NCI-H1417 treated with DMSO at 0.1 percent for 48 hours (cell line): ENCODE data around the gene CEP63.

ENCODE experiments used
- DNase-seq: peaks from one replicate; lab custom pipeline; 2025; lab: John Stamatoyannopoulos, UW

Gene CEP63

DNA sequence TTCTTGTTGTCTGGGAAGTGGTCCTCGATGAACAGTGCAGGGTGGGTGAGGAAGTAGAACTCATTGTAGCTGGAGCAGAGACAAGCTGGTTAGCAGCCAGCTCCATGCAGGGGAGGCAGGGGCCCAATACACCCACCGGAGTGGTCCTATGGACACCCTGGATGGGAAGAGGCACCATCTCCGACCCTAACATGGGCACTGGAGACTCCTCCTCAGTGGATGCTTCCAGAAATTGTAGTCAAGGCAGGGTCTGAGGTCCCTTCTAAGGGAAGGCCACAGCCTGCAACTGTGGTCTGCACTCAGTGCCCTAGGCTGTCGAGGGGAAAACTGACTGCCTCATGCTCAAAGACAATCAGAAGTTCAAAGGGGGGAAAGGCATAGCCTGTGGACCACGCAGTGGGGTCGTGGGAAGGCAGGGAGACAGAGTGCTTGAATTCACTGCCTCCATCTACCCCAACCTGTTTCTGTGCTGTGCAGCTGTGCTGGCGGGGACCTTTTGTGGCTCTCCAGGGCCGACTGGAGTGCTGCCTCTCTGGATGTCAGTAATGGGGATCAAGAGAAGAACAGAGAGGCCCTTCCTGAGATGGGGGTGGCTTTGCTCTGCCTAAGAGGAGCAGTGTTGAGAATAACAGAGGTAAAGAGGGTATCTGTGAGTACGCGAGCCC lies 123.0 kb downstream of the CEP63 start:
- DNase-seq: no peak

DNA sequence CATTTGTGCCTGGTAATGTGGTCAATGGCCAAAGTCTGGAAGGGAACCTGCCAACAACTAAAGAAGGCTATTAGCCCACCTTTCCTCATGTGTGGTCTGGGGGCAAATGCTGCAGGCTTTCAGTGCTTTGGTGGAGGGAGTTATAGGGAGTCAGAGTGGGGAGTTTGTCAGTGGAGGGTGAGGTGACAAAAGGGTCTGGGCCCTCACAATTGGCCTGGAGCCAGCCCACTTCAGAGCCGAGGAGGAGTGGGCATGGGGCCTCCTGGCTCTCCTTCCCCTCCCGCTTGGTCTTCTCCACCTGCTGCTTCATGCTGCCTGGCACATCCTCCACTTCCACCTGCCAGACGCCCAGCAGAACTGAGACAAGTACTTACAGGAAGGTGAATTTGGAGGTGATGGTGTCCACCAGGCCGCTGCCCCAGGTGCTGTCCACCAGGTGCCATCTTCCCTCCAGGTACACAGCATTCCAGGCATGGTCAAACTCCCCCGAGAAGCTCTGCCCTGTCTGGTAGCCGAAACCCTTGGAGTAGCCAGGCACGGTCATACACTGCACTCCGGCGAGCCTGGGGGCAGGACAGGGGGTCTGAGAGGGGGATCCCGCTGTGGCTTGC lies 124.1 kb downstream of the CEP63 start:
- DNase-seq: no peak

DNA sequence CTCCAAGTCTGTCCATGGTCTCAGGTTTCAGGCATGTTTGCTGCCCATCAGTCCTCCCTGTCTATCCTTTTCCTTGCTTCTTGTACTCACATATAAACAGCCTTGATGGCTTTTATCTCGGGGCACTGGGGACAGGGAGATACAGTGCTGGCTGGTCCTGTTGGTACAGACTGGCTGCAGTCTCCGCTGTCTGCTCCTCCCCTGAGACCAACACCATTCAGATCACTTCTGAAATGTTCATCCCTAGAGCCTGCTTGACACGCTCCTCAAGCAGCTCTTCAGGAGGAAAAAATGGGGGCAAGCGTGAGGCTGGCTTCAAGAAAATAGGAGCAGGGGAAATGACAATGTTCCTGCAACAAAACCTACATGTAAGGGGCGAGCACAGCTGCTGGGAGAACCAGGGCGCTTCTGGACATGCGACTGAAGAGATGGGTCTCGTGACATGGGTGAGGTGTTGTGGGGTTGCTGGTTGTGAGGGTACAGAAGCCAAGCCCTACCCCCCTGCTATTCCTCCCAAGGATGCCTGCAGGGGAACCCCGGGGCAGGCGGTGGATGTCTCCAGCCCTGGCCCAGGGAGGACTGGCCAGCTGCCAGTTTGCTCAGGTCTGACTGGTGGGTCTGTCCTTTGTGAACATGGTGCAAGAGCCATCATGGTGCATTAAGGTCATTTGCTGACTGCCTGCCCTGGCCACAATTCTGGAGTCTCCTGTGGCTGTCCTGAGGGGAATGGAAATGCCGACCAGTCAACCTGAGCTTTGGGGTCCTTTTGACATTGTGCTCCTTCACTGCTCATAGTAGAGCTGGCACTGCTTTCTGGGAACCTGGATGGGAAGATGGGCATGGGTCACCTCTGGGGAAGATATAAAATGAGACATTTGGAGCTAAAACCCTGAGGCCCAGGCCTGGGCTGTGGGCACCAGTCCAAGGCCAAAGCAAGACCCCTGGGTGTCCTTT lies 124.9 kb downstream of the CEP63 start:
- no peak for DNase-seq

GRCh38 chr3:134611516-134611915 lies 125.7 kb downstream of the CEP63 start:
- DNase-seq: no peak

GRCh38 chr3:134613006-134613520 lies 127.2 kb downstream of the CEP63 start:
- DNase-seq: no peak

GRCh38 chr3:134614955-134615354 lies 129.1 kb downstream of the CEP63 start:
- DNase-seq: no peak

DNA sequence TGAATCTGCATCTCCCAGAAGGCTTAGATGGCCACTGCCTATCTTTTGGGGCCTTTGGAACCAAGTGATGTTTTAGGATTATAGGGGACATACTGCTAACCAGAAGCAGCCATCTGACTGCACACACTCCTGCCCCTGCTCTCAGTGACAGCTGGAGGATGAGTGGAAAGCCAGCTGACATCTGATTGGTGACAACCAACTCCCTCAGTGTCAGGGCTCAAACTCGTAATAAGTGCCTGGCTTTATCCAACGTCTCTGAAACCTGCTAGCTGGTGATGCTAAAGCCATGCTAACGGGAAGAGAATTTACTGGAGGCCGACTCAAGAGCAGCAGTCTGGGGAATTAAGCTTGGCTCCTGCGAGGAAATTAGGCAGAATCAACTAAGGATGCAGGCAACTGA lies 129.9 kb downstream of the CEP63 start:
- no peak for DNase-seq

DNA sequence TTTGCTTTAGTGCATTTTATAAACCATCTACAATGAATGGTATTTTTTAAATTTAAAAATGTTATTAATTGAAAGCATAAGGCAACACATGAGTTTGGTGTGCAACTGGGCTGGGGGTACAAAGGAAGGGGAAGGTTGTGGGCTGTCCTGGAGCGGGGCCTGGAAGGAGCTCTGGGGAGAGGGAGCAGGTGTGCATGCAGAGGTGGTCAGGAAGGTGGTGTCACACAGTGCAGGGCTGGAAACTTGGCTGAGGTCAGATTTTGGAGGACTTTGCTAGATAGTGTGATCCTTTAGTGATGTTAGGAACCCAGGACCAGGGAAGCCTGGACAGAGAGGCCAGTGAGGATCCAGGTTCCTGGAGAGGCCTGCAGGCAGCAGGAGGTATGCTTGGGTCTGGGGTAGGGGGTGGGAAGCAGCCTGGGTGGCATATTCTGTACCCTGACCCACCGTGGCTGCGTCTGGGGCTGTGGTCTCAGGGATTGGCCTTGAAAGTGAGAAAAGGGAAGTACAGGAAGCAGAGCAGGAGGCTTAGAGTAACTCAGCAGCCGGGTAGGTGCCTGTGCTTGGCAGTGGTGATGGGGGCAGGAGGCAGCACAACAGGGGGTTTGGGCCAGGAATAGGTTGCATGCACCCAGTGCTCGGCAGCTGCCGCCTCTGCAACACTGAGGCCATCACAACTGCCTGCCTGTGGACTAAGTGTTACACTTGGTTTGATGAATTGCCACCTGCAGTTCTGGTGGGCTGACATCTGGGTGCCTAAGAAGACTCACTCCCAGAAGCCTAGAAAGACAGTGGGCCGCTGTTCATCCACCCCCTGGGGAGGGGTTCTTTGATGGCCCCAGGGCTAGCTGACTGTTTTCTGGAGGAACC lies 132.0 kb downstream of the CEP63 start:
- no peak for DNase-seq

DNA sequence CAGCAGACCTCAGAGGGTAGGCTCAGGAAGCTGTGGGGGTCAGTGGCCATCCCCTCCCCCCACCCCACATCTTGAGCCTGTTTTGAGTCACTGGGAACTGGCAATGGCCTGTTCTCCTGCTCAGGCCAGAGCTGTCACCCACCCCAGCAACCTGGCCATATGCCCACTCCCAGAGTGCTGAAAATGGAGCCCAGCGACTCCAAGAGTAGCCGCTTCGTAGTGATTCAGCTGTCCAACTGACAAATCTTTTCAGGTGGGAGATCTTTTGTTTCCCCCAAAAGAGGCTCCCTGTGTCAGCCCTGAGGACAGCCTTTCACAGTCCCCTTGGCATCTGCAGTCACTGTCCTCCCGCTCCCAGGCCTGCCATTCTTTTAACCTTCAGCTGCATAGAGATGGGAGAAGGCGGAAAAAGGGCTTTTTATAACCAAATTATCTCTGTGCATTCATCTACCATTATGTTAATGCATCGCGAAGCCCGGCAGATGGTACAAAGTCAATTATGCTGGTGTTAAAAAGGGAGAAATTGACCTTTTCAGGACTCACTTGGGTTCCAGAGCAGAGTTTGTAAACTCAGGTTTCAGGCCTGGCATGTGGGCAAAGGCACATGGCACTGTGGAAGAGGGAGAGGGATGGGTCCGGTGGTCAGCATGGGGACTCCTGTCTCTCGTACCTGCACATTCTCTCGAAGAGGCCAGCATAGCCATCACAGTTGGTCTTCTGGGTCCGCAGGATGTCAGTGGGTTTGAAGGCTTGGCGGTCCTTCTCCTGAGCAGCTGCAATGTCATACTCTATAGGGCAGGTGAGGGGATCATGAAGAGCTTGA lies 132.8 kb downstream of the CEP63 start:
- DNase-seq: no peak

GRCh38 chr3:134619301-134619615 lies 133.4 kb downstream of the CEP63 start:
- DNase-seq: no peak

GRCh38 chr3:134619884-134620445 lies 134.1 kb downstream of the CEP63 start:
- no peak for DNase-seq

DNA sequence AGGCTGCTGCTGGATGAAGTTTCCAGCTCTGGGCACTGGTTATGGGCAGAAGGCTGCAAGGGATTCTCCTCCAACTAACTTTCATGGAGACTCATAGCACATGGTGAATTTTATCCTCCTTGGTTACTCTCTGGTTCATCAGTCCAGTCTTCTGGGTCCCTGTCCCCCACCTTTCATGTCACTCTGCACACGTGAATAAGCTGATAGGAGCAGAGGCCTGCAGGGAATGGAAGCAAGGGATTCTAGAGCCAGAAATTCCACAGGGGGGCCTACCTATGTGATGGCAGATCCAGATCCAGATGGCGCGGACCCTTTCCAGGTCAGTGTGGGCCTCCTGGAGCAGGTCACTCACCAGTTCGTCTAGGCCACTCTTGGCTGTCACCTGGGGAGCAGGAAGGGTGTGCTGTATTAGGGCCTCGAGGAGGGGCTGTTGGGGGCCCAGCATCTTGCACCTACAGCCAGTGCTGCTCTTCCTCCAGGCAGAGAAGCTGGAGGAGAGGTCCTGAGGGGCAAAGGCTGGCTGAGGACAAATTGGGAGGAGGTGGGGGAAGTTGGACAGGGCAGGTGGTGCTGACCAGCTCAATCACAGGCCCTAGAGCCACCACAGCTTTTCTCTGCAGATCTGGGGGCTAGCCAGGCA lies 134.7 kb downstream of the CEP63 start:
- no peak for DNase-seq

GRCh38 chr3:134621854-134622253 lies 136.0 kb downstream of the CEP63 start:
- DNase-seq: no peak

DNA sequence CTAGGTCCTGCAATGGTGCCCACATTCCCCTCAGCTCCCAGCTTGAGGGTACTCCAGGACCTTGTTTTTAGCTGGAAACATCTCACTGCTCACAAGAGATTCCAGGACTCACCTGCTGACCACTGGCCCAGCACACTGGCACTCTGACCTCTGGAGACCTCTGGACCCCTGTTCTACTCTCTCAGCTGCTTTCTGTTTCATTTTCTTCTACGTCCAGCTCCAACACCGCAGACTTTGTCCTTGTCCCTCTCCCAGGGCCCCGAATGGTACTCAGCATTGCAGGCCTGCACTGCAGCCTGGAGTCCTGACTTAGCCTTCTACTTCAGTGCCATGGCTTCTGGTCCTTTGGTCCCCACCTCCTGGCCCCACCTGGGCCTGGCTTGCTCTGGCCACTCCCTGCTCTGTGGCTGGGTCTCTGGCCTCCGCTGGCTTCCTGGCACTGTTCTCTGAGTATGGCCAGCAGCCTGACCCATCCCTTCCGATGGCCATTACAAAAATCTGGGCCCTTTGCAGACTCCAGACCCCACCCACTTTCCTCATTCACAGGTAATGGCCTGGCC lies 137.0 kb downstream of the CEP63 start:
- no peak for DNase-seq

- DNase-seq: no peak
These were observed 137.9 kb downstream of the CEP63 start for GRCh38 chr3:134623615-134624245.
